ENCODE measurements around the gene DCLK3.

The DCLK3 gene

GRCh38 chr3:36695113-36695768, 69.1 kb downstream of the DCLK3 start:
- H3K4me1 ChIP-seq (ENCODE audit: control insufficient read depth, insufficient read depth, low read length), result no peaks in the 10 kb centered on the region

GRCh38 chr3:36693670-36694069, 70.7 kb downstream of the DCLK3 start:
- peaks cover 0 to 5% of the 10 kb centered on the region in 2 donors for H3K9me3 ChIP-seq (ENCODE audit: control insufficient read depth in 2 of 2, low read length in 2 of 2)
- no peak overlapping the region for H3K9ac ChIP-seq (ENCODE audit: low read length in 2 of 2)
- H3K27ac ChIP-seq (ENCODE audit: low read length), result no peak overlapping the region
- H3K4me1 ChIP-seq (ENCODE audit: control insufficient read depth, insufficient read depth, low read length), result no peaks in the 10 kb centered on the region
- no peaks in the 10 kb centered on the region for H3K36me3 ChIP-seq (ENCODE audit: control insufficient read depth in 2 of 2, insufficient read depth in 2 of 2, low read length in 2 of 2)
- H3K27me3 ChIP-seq (ENCODE audit: control insufficient read depth in 1 of 2, insufficient read depth in 2 of 2, low read length in 2 of 2), result no peaks in the 10 kb centered on the region
- H3K4me3 ChIP-seq (ENCODE audit: low read length in 2 of 2), result no peak overlapping the region

More at GRCh38 chr3:36695113-36695768, 69.1 kb downstream of the DCLK3 start:
- Histone ChIP-seq H3K27me3 (ENCODE audit: control insufficient read depth in 1 of 2, insufficient read depth in 2 of 2, low read length in 2 of 2) (no peaks in the 10 kb centered on the region), H3K9ac (ENCODE audit: low read length in 2 of 2) (no peak overlapping the region), H3K4me3 (ENCODE audit: low read length in 2 of 2) (no peak overlapping the region), H3K27ac (ENCODE audit: low read length) (no peak overlapping the region), H3K36me3 (ENCODE audit: control insufficient read depth in 2 of 2, insufficient read depth in 2 of 2, low read length in 2 of 2) (no peaks in the 10 kb centered on the region), H3K9me3 (ENCODE audit: control insufficient read depth in 2 of 2, low read length in 2 of 2) (peaks cover 0 to 5% of the 10 kb centered on the region in 2 donors)

GRCh38 chr3:36689560-36689959, 74.8 kb downstream of the DCLK3 start:
- no peaks in the 10 kb centered on the region for H3K4me1 ChIP-seq (ENCODE audit: control insufficient read depth, insufficient read depth, low read length)
- no peaks in the 10 kb centered on the region for H3K27me3 ChIP-seq (ENCODE audit: control insufficient read depth in 1 of 2, insufficient read depth in 2 of 2, low read length in 2 of 2)
- no peak overlapping the region for H3K27ac ChIP-seq (ENCODE audit: low read length)
- no peak overlapping the region for H3K4me3 ChIP-seq (ENCODE audit: low read length in 2 of 2)
- H3K9ac ChIP-seq (ENCODE audit: low read length in 2 of 2), result no peak overlapping the region
- peaks cover 3 to 5% of the 10 kb centered on the region in 2 donors for H3K9me3 ChIP-seq (ENCODE audit: control insufficient read depth in 2 of 2, low read length in 2 of 2)
- no peaks in the 10 kb centered on the region for H3K36me3 ChIP-seq (ENCODE audit: control insufficient read depth in 2 of 2, insufficient read depth in 2 of 2, low read length in 2 of 2)

- no peak overlapping the region for H3K9ac ChIP-seq (ENCODE audit: low read length in 2 of 2)
- H3K4me3 ChIP-seq (ENCODE audit: low read length in 2 of 2), result no peak overlapping the region
- H3K4me1 ChIP-seq (ENCODE audit: control insufficient read depth, insufficient read depth, low read length), result no peaks in the 10 kb centered on the region
- no peaks in the 10 kb centered on the region for H3K36me3 ChIP-seq (ENCODE audit: control insufficient read depth in 2 of 2, insufficient read depth in 2 of 2, low read length in 2 of 2)
- no peak overlapping the region for H3K27ac ChIP-seq (ENCODE audit: low read length)
- peaks cover 3 to 5% of the 10 kb centered on the region in 2 donors for H3K9me3 ChIP-seq (ENCODE audit: control insufficient read depth in 2 of 2, low read length in 2 of 2)
- H3K27me3 ChIP-seq (ENCODE audit: control insufficient read depth in 1 of 2, insufficient read depth in 2 of 2, low read length in 2 of 2), result no peaks in the 10 kb centered on the region
These were observed 75.5 kb downstream of the DCLK3 start for GRCh38 chr3:36688815-36689214.

GRCh38 chr3:36686516-36686915, 77.8 kb downstream of the DCLK3 start:
- no peaks in the 10 kb centered on the region for H3K4me1 ChIP-seq (ENCODE audit: control insufficient read depth, insufficient read depth, low read length)
- no peak overlapping the region for H3K27ac ChIP-seq (ENCODE audit: low read length)
- no peak overlapping the region for H3K4me3 ChIP-seq (ENCODE audit: low read length in 2 of 2)
- H3K9me3 ChIP-seq (ENCODE audit: control insufficient read depth in 2 of 2, low read length in 2 of 2), result peaks cover 0 to 3% of the 10 kb centered on the region in 2 donors
- no peaks in the 10 kb centered on the region for H3K36me3 ChIP-seq (ENCODE audit: control insufficient read depth in 2 of 2, insufficient read depth in 2 of 2, low read length in 2 of 2)
- H3K9ac ChIP-seq (ENCODE audit: low read length in 2 of 2), result no peak overlapping the region
- H3K27me3 ChIP-seq (ENCODE audit: control insufficient read depth in 1 of 2, insufficient read depth in 2 of 2, low read length in 2 of 2), result no peaks in the 10 kb centered on the region

- H3K27ac ChIP-seq (ENCODE audit: low read length), result no peak overlapping the region
- H3K9me3 ChIP-seq (ENCODE audit: control insufficient read depth in 2 of 2, low read length in 2 of 2), result peaks cover 8 to 16% of the 10 kb centered on the region in 2 donors
- H3K9ac ChIP-seq (ENCODE audit: low read length in 2 of 2), result no peak overlapping the region
- no peaks in the 10 kb centered on the region for H3K4me1 ChIP-seq (ENCODE audit: control insufficient read depth, insufficient read depth, low read length)
- H3K4me3 ChIP-seq (ENCODE audit: low read length in 2 of 2), result no peak overlapping the region
- no peaks in the 10 kb centered on the region for H3K27me3 ChIP-seq (ENCODE audit: control insufficient read depth in 1 of 2, insufficient read depth in 2 of 2, low read length in 2 of 2)
- H3K36me3 ChIP-seq (ENCODE audit: control insufficient read depth in 2 of 2, insufficient read depth in 2 of 2, low read length in 2 of 2), result no peaks in the 10 kb centered on the region
These were observed 82.5 kb downstream of the DCLK3 start for GRCh38 chr3:36681867-36682266.

- Histone ChIP-seq H3K9me3 (ENCODE audit: control insufficient read depth in 2 of 2, low read length in 2 of 2) (peaks cover 8 to 16% of the 10 kb centered on the region in 2 donors), H3K27me3 (ENCODE audit: control insufficient read depth in 1 of 2, insufficient read depth in 2 of 2, low read length in 2 of 2) (no peaks in the 10 kb centered on the region), H3K36me3 (ENCODE audit: control insufficient read depth in 2 of 2, insufficient read depth in 2 of 2, low read length in 2 of 2) (no peaks in the 10 kb centered on the region), H3K4me1 (ENCODE audit: control insufficient read depth, insufficient read depth, low read length) (no peaks in the 10 kb centered on the region), H3K4me3 (ENCODE audit: low read length in 2 of 2) (no peak overlapping the region), H3K27ac (ENCODE audit: low read length) (no peak overlapping the region), H3K9ac (ENCODE audit: low read length in 2 of 2) (no peak overlapping the region)
These were observed 83.4 kb downstream of the DCLK3 start for GRCh38 chr3:36680952-36681351.

- Histone ChIP-seq H3K9me3 (ENCODE audit: control insufficient read depth in 2 of 2, low read length in 2 of 2) (peaks cover 8 to 13% of the 10 kb centered on the region in 2 donors), H3K4me3 (ENCODE audit: low read length in 2 of 2) (no peak overlapping the region), H3K4me1 (ENCODE audit: control insufficient read depth, insufficient read depth, low read length) (no peaks in the 10 kb centered on the region), H3K27ac (ENCODE audit: low read length) (no peak overlapping the region), H3K36me3 (ENCODE audit: control insufficient read depth in 2 of 2, insufficient read depth in 2 of 2, low read length in 2 of 2) (no peaks in the 10 kb centered on the region), H3K9ac (ENCODE audit: low read length in 2 of 2) (no peak overlapping the region), H3K27me3 (ENCODE audit: control insufficient read depth in 1 of 2, insufficient read depth in 2 of 2, low read length in 2 of 2) (no peaks in the 10 kb centered on the region)
These were observed 84.8 kb downstream of the DCLK3 start for GRCh38 chr3:36679384-36680200.

- Histone ChIP-seq H3K27me3 (ENCODE audit: control insufficient read depth in 1 of 2, insufficient read depth in 2 of 2, low read length in 2 of 2) (no peaks in the 10 kb centered on the region), H3K36me3 (ENCODE audit: control insufficient read depth in 2 of 2, insufficient read depth in 2 of 2, low read length in 2 of 2) (no peaks in the 10 kb centered on the region), H3K4me3 (ENCODE audit: low read length in 2 of 2) (no peak overlapping the region), H3K9ac (ENCODE audit: low read length in 2 of 2) (no peak overlapping the region), H3K4me1 (ENCODE audit: control insufficient read depth, insufficient read depth, low read length) (no peaks in the 10 kb centered on the region), H3K27ac (ENCODE audit: low read length) (no peak overlapping the region), H3K9me3 (ENCODE audit: control insufficient read depth in 2 of 2, low read length in 2 of 2) (peaks cover 8 to 13% of the 10 kb centered on the region in 2 donors)
These were observed 85.9 kb downstream of the DCLK3 start for GRCh38 chr3:36678216-36679013.

GRCh38 chr3:36677331-36678007, 86.9 kb downstream of the DCLK3 start:
- no peak overlapping the region for H3K27ac ChIP-seq (ENCODE audit: low read length)
- H3K27me3 ChIP-seq (ENCODE audit: control insufficient read depth in 1 of 2, insufficient read depth in 2 of 2, low read length in 2 of 2), result no peaks in the 10 kb centered on the region
- H3K36me3 ChIP-seq (ENCODE audit: control insufficient read depth in 2 of 2, insufficient read depth in 2 of 2, low read length in 2 of 2), result no peaks in the 10 kb centered on the region
- H3K9me3 ChIP-seq (ENCODE audit: control insufficient read depth in 2 of 2, low read length in 2 of 2), result peaks cover 8 to 13% of the 10 kb centered on the region in 2 donors
- H3K9ac ChIP-seq (ENCODE audit: low read length in 2 of 2), result no peak overlapping the region
- no peaks in the 10 kb centered on the region for H3K4me1 ChIP-seq (ENCODE audit: control insufficient read depth, insufficient read depth, low read length)
- no peak overlapping the region for H3K4me3 ChIP-seq (ENCODE audit: low read length in 2 of 2)

Data from stomach smooth muscle (tissue), 2 donors.